HAP-1 (cell line): ENCODE data around the gene BORCS5.
A peak's percentile ranks its signal among the peaks of the same experiment; 100 is the strongest.
"Not testable (repeated sequence)": the region's sequence is repeated elsewhere in the genome, so short reads cannot be mapped to it uniquely, and the experiment has no call there.

Experiments
- DNase-seq, 2 experiments: peaks; one replicate each; pipeline ENCODE4 v3.0.0-alpha.2; 2016 to 2020; ENCODE audit warnings: low spot score in 2 of 2
- H3K27me3 ChIP-seq: fragments of 250-450 bp; sonication (Bioruptor Pico); 2 replicates; pipeline ENCODE4 v1.5.1; 2020; ENCODE audit warnings: low read depth, mild to moderate bottlenecking, moderate library complexity
- H3K36me3 ChIP-seq: fragments of 250-450 bp; sonication (Bioruptor Pico); replicated peaks from 2 replicates; pipeline ENCODE4 v1.5.1; 2020; ENCODE audit warnings: mild to moderate bottlenecking
- H3K4me1 ChIP-seq: fragments of 250-450 bp; sonication (Bioruptor Pico); 2 replicates; pipeline ENCODE4 v1.5.1; 2020; ENCODE audit warnings: mild to moderate bottlenecking
- H3K4me3 ChIP-seq: fragments of 250-450 bp; sonication (Bioruptor Pico); 2 replicates; pipeline ENCODE4 v1.5.1; 2020; ENCODE audit warnings: mild to moderate bottlenecking, moderate library complexity
- H3K9me3 ChIP-seq: fragments of 250-450 bp; sonication (Bioruptor Pico); 2 replicates; pipeline ENCODE4 v1.5.1; 2020; ENCODE audit warnings: mild to moderate bottlenecking, moderate library complexity
- in situ Hi-C: fragments of 300-500 bp; cut with MboI; formaldehyde crosslinking; loops from 3 replicates; pipeline ENCODE4 v1.14.3; 2020; ENCODE audit warnings: low sequenced_read_pairs, inconsistent platforms, mixed read lengths

Gene BORCS5

DNA sequence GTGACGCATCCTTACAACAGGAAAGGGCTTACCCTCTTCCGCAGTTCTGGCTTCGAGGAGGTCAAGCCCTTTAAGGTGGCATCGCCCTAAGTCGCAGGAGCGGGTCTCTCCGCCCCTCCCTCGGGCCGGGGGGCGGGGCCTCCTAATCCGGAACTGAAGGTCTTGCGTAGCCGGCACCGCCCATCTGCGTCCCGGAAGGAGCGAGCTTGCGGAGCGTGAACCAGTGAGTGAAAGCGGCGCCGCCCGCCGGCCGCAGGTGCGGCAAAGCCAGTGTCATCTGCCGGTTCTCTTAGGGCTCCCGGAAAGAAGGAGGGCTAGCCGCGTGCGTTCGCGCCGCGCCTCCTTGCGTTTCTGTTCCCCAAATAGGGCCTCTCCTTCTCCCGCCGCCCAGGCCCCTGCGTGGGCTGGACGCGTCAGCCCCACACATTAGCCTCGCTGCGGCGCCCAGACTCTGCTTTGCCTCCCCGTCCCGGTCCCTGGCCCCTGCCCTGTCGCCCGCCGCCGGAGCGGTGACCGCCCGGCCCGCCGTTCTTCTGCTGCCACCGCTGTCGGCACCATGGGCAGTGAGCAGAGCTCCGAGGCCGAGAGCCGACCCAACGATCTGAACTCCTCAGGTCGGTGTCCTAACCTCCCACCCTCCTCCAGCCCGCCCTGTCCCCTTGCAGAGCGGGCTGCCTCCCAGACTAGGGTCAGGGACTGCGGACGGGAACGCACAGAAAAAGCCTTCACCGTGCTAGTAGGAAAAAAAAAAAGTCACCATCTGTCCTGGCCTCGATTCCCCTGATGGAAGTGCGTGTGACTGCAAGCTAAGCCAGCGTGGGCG, at the start of gene BORCS5:
TSS of gene BORCS5 (plus strand) at position 183 of the 823 bp plus-strand sequence. CDS start at position 557, 374 bp downstream.
- Histone ChIP-seq H3K27me3 (no peaks in the 10 kb centered on the region), H3K36me3 (no peaks in the 10 kb centered on the region), H3K4me1 (peaks cover 29% of the 10 kb centered on the region), H3K9me3 (no peaks in the 10 kb centered on the region), H3K4me3 (peak within 1 kb of the TSS; percentile 77)
- in situ Hi-C loops, result no loop called here
- peak; percentile 94 to 99 for DNase-seq

DNA sequence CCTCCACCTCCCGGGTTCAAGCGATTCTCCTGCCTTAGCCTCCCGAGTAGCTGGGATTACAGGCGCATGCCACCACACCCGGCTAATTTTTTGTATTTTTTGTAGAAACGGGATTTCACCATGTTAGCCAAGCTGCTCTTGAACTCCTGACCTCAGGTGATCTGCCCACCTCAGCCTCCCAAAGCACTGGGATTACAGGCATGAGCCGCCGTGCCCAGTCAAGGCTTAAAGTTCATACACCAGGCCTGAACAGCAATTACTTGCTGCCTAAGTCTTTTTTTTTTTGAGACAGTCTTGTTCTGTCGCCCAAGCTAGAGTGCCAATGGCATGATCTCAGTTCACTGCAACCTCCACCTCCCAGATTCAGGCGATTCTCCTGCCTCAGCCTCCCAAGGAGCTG, 46.2 kb upstream of the BORCS5 start:
- DNase-seq, H3K27me3 ChIP-seq, in situ Hi-C loops, H3K36me3 ChIP-seq, H3K9me3 ChIP-seq, H3K4me3 ChIP-seq, H3K4me1 ChIP-seq: not testable (repeated sequence)

DNA sequence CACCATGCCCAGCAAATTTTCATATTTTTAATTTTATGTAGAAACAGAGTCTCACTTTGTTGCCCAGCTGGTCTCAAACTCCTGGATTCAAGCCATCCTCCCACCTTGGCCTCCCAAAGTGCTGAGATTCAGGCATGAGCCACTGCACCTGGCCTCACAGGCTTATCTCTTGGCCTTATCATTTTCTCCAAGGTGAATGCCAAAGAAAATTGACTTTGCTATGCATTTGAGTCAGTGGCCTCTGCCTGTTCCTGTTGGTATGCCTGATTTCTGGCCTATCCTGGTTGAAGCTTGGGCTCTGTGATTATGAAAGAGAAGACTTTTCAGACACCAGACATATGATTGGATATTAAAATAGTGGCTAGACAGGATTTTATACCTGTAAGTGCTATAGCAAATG, 41.0 kb upstream of the BORCS5 start:
- no peak overlapping the region for H3K4me3 ChIP-seq
- in situ Hi-C loops, result no loop called here
- peaks cover 17% of the 10 kb centered on the region for H3K4me1 ChIP-seq
- DNase-seq, result no peak
- H3K27me3 ChIP-seq, result no peaks in the 10 kb centered on the region
- H3K9me3 ChIP-seq, result no peaks in the 10 kb centered on the region
- H3K36me3 ChIP-seq, result no peaks in the 10 kb centered on the region

DNA sequence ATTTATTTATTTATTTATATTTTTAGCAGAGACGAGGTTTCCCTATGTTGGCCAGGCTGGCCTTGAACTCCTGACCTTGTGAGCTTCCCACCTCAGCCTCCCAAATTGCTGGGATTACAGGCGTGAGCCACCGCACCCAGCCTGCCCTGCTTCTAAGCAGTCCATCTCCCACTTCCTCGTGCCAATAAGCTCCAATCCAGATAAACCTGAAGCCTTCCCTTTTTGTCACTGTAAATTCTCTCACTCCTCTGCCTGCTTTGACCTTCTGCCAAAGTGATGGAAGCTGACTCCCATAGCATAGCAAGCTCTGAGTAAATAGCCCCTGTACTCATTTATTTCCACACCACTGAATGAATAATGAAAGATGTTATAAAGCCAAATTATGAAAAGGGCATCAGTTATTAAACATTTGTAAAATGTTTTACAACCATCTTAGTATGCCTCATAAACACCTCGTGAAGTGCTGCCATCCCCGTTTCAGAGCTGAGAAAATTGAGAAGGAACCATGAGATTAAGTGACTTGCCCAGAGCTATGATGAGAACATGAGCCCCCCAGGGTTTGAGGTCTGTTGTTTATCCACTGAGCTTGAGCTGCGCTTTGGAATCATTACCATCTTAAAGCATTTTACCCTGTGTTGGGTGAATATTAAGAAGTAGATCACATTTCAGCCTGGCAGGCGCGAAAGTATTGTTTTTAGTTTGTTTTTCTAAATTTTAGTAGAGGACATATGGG, 37.3 kb upstream of the BORCS5 start:
- in situ Hi-C loops, result no loop called here
- Histone ChIP-seq H3K9me3 (no peaks in the 10 kb centered on the region), H3K36me3 (no peaks in the 10 kb centered on the region), H3K4me1 (peaks cover 20% of the 10 kb centered on the region), H3K4me3 (no peak overlapping the region), H3K27me3 (no peaks in the 10 kb centered on the region)
- DNase-seq, result peak; percentile 69 to 80

DNA sequence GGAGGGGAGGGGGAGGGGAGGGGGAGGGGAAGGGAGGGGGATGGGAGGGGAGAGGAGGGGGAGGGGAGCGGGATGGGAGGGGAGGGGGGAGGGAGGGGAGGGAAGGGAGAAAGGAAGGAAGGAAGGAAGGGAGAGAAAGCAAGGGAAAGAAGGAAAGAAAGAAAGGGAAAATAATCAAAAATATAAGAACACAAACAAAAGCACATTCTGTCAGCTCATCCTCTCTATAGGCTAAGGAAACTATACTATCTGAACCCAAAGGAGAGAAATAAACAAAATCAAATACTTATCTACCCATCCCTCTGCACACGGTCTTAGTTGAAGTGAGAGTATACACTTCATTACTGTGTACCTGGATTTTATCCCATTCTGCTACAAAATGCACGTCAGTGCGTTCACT, 33.8 kb upstream of the BORCS5 start:
- H3K4me1 ChIP-seq, result peaks cover 26% of the 10 kb centered on the region
- DNase-seq, result no peak
- H3K36me3 ChIP-seq, result no peaks in the 10 kb centered on the region
- H3K9me3 ChIP-seq, result no peaks in the 10 kb centered on the region
- H3K27me3 ChIP-seq, result no peaks in the 10 kb centered on the region
- in situ Hi-C loops, result no loop called here
- no peak overlapping the region for H3K4me3 ChIP-seq

DNA sequence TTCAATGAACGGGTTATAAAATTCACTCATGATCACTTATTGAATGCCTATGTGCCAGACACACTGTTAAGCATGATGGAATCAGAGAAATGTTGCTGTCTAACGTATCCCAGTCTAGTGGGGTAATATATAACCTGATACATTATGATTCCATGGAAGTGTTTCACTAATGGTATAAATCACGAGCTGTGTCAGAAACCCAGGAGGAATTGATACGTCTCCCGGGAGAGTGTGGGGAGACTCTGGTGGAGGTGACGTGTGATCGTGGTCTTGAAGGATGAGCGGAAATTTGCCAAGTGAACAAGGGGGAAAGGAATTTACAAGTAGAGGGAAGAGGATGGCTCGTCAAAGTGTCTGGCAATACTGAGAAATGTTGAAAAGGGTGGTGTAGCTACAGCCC, 33.3 kb upstream of the BORCS5 start:
- in situ Hi-C loops, result no loop called here

DNA sequence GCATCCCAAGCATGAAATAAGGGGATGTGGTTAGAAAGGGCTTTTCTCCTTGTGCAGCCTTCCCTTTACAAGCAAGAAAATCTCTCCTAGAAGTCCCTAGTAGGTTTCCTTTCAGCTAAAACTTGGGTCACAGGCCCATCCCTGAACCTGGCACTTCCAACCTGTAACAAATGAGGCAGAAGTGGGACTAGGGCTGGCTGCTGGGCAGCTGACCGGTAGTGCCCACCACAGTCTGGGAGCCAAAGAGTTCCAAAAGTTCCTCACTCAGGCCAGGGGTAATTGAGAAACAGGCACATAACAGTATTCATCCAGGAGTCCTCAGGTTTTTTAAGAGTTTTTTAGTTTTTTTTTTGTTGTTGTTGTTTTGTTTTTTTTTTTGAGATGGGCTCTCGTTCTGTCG, 30.6 kb upstream of the BORCS5 start:
- no peaks in the 10 kb centered on the region for H3K36me3 ChIP-seq
- no peak for DNase-seq
- no peaks in the 10 kb centered on the region for H3K9me3 ChIP-seq
- peaks cover 6% of the 10 kb centered on the region; the same call in 1 of the 2 replicates for H3K4me1 ChIP-seq
- no peak overlapping the region for H3K4me3 ChIP-seq
- in situ Hi-C loops, result loop anchor here (25.0 kb wide), 1 partner anchor 739 kb away; no protein-coding TSS in a partner anchor
- H3K27me3 ChIP-seq, result no peaks in the 10 kb centered on the region

More for the DNA sequence above, 33.3 kb upstream of the BORCS5 start:
- Histone ChIP-seq H3K9me3 (no peaks in the 10 kb centered on the region), H3K27me3 (no peaks in the 10 kb centered on the region), H3K36me3 (no peaks in the 10 kb centered on the region), H3K4me1 (peaks cover 26% of the 10 kb centered on the region), H3K4me3 (no peak overlapping the region)
- no peak for DNase-seq

DNA sequence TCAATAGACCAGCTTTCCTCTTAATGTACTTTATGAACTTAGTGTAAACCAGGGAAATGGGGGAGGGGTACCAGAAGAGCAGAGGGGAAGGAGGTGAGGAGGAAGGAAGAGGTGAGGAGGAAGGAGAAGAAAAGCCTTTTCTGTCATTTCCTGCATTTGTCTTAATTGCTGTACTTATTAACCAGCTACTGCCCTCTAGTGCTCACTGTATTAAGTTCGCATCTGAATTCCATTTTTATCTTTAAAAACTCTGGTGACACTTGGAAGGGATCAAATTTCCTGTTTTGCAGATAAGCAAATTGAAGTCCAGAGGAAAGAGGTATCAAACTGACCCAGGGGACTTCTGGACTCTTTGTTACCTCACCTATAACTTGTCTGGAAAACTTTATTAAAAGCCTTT, 29.1 kb upstream of the BORCS5 start:
- in situ Hi-C loops, result loop anchor here (25.0 kb wide), 1 partner anchor 741 kb away; no protein-coding TSS in a partner anchor
- Histone ChIP-seq H3K27me3 (no peaks in the 10 kb centered on the region), H3K4me3 (no peak overlapping the region), H3K9me3 (no peaks in the 10 kb centered on the region), H3K4me1 (peaks cover 6% of the 10 kb centered on the region; the same call in 1 of the 2 replicates), H3K36me3 (no peaks in the 10 kb centered on the region)
- peak; percentile 48 to 92 for DNase-seq

DNA sequence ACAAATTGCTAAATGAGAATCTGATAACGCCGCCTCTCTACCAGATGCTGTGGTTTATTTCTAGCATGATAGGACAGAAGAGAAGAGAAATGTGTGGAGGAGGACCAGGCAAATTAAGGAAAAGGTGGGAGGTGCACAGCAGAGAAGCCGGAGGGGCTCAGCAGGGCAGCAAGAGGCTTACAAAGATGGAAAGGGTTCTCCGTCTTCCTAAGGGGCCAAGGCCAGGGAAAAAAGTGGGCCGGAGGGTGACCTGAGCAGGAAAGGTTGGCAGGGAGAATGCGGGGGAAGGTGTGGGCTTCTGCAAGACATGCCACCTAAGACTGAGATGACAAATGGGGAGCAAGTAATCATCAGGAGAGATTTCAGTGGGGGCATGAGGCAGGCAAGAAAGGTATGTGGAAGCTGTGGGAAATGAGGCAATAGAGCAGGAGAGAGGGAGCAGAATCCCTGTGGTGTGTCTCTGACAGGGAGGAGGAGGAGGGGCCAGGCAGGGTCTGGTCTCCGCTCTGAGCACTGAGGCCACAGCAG, 25.6 kb upstream of the BORCS5 start:
- H3K27me3 ChIP-seq, result no peaks in the 10 kb centered on the region
- no peak for DNase-seq
- in situ Hi-C loops, result loop anchor here (10.0 to 25.0 kb wide), 2 partner anchors 247 to 744 kb away; no protein-coding TSS in a partner anchor

DNA sequence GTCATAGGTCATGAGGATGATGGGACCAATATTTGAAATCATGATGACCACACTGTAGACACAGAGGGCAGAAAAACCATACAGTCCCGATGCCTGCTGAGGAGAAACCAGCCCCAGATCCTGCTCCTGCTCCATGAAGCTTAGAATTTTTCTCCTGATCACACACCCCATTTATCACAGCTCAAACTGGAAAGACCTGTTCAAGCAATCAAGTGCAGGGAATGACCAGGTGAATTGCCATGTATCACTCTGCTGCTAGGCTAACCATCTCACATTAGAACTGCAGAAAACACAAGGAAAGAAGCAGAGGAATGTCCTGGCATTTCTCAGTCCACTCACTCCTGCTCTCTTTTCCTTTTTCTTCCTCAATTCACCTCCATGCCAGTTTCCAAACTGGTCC, 25.0 kb upstream of the BORCS5 start:
- in situ Hi-C loops, result loop anchor here (10.0 to 25.0 kb wide), 2 partner anchors 247 to 745 kb away; no protein-coding TSS in a partner anchor
- Histone ChIP-seq H3K4me3 (no peak overlapping the region), H3K27me3 (no peaks in the 10 kb centered on the region), H3K36me3 (no peaks in the 10 kb centered on the region), H3K9me3 (no peaks in the 10 kb centered on the region), H3K4me1 (peaks cover 12% of the 10 kb centered on the region)
- no peak for DNase-seq

More for the DNA sequence above, 25.6 kb upstream of the BORCS5 start:
- no peak overlapping the region for H3K4me3 ChIP-seq
- H3K36me3 ChIP-seq, result no peaks in the 10 kb centered on the region
- no peaks in the 10 kb centered on the region for H3K9me3 ChIP-seq
- H3K4me1 ChIP-seq, result peaks cover 12% of the 10 kb centered on the region

DNA sequence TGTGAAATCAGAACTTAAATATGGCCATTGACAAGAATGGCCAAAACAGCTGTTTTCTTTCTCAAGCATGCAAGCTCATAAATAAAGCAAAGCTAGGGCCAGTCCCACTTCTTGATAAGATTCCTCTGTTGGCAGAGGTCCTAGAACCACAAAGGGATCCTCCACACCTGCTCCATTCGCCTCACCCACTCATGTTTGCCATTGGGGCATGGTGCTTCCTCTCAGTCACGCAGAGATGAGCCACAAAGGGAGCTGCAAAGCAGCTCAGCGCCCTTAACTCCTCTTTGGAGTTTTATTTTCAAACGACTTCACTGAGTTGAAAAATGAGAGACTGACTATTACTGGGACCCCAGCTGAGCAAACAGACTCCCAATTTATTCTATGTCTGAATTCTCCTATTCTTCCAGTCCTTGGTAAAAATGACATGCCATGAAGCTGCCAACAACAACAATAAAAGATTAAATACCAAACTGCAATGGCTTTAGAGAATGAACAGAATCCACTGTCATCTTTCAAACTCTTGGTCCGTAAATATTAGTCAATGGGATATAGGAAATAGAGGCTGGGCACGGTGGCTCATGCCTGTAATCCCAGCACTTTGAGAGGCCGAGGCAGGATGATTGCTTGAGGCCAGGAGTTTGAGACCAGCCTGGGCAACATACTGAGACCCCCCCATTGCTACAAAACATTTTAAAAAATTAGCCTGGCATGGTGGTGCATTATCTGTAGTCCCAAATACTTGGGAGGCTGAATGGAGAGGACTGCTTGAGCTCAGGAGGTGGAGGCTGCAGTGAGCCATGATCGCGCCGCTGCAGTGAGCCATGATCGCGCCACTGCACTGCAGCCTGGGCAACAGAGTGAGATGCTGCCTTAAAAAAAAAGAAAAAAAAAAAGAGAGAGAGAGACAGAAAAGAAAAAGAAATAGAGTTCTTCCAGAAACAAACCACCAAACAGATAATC, 23.2 kb upstream of the BORCS5 start:
- H3K36me3 ChIP-seq, result no peaks in the 10 kb centered on the region
- no peaks in the 10 kb centered on the region for H3K27me3 ChIP-seq
- in situ Hi-C loops, result loop anchor here (10.0 to 25.0 kb wide), 2 partner anchors 249 to 746 kb away; no protein-coding TSS in a partner anchor
- DNase-seq, result no peak
- H3K4me1 ChIP-seq, result peaks cover 6% of the 10 kb centered on the region; the same call in 1 of the 2 replicates
- no peak overlapping the region for H3K4me3 ChIP-seq
- no peaks in the 10 kb centered on the region for H3K9me3 ChIP-seq

DNA sequence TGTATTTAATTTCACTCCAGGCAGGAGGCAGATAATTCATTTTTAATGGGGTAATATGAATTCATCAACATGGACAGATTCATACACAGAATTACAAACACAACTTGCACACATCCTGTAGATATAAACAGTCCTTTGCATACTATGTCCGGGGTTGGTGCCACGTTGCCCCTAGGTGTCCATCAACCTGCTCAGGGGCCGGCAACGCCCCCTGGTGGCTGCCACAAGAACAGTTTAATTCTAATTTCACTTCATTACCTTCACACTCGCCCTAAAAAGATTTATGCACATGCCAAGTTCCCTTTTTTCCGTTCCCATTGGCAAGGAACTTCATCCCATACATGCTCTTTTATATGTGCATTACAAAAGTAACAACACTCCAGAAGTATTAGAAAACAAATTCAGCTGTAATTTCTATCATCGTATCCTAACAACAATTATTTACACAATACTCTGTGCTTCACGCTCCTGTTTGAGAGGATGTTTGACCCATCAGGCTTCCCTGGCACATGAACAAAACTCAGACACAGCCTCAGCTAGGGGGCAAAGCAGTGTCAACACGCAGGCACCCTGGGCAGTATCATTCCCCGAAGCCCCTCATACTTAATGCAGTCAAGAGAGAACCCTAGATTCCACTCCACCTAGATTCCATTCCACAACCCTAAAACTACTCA, 22.4 kb upstream of the BORCS5 start:
- H3K4me3 ChIP-seq, result no peak overlapping the region
- no peaks in the 10 kb centered on the region for H3K9me3 ChIP-seq
- no peaks in the 10 kb centered on the region for H3K36me3 ChIP-seq
- in situ Hi-C loops, result loop anchor here (10.0 to 25.0 kb wide), 2 partner anchors 250 to 747 kb away; no protein-coding TSS in a partner anchor
- peak; percentile 68 to 84 for DNase-seq
- peaks cover 6% of the 10 kb centered on the region; the same call in 1 of the 2 replicates for H3K4me1 ChIP-seq
- H3K27me3 ChIP-seq, result no peaks in the 10 kb centered on the region
